ENCODE measurements around the gene PSRC1.

Gene PSRC1

GRCh38 chr1:109271458-109271857, 11.5 kb downstream of the PSRC1 start:
- Histone ChIP-seq H3K9ac (ENCODE audit: low read length) (no peak overlapping the region), H3F3A (ENCODE audit: insufficient read depth) (no peaks in the 10 kb centered on the region), H3K9me3 (ENCODE audit: insufficient read depth, low read length) (no peaks in the 10 kb centered on the region), H3K27ac (ENCODE audit: low read depth, low read length) (no peak overlapping the region), H3K79me2 (ENCODE audit: insufficient read depth, low read length) (no peaks in the 10 kb centered on the region), H4K20me1 (ENCODE audit: low read depth, low read length) (no peaks in the 10 kb centered on the region), H3K4me2 (ENCODE audit: low read depth, low read length, poor library complexity, severe bottlenecking) (no peak overlapping the region), H3K27me3 (ENCODE audit: low read length) (no peaks in the 10 kb centered on the region), H3K36me3 (ENCODE audit: low read length) (no peaks in the 10 kb centered on the region), H3K9me2 (replicated peaks; ENCODE audit: insufficient read depth, low read length) (no peaks in the 10 kb centered on the region), H2AFZ (ENCODE audit: low read depth, low read length, severe bottlenecking) (no peak overlapping the region), H3K4me3 (ENCODE audit: insufficient read depth, low read length, poor library complexity, severe bottlenecking) (no peak overlapping the region)
- TF ChIP-seq CTCF (IDR thresholded peaks at IDR 0.05; ENCODE audit: insufficient read depth, low read length, poor library complexity, severe bottlenecking) (no peak), EZH2phosphoT487 (conservative IDR thresholded peaks at IDR 0.05; ENCODE audit: low read length) (no peak)

GRCh38 chr1:109270623-109271317, 12.2 kb downstream of the PSRC1 start:
- TF ChIP-seq EZH2phosphoT487 (conservative IDR thresholded peaks at IDR 0.05; ENCODE audit: low read length) = no peak
- TF ChIP-seq CTCF (IDR thresholded peaks at IDR 0.05; ENCODE audit: insufficient read depth, low read length, poor library complexity, severe bottlenecking) = no peak
- H2AFZ ChIP-seq (ENCODE audit: low read depth, low read length, severe bottlenecking) = no peak overlapping the region
- H3F3A ChIP-seq (ENCODE audit: insufficient read depth) = no peaks in the 10 kb centered on the region
- H3K4me3 ChIP-seq (ENCODE audit: insufficient read depth, low read length, poor library complexity, severe bottlenecking) = no peak overlapping the region
- H4K20me1 ChIP-seq (ENCODE audit: low read depth, low read length) = no peaks in the 10 kb centered on the region
- no peaks in the 10 kb centered on the region for H3K79me2 ChIP-seq (ENCODE audit: insufficient read depth, low read length)
- H3K9me2 ChIP-seq (replicated peaks; ENCODE audit: insufficient read depth, low read length) = no peaks in the 10 kb centered on the region
- H3K27ac ChIP-seq (ENCODE audit: low read depth, low read length) = no peak overlapping the region
- no peaks in the 10 kb centered on the region for H3K27me3 ChIP-seq (ENCODE audit: low read length)
- H3K36me3 ChIP-seq (ENCODE audit: low read length) = no peaks in the 10 kb centered on the region
- no peak overlapping the region for H3K9ac ChIP-seq (ENCODE audit: low read length)
- H3K4me2 ChIP-seq (ENCODE audit: low read depth, low read length, poor library complexity, severe bottlenecking) = no peak overlapping the region
- H3K9me3 ChIP-seq (ENCODE audit: insufficient read depth, low read length) = no peaks in the 10 kb centered on the region

GRCh38 chr1:109269981-109270622, 12.8 kb downstream of the PSRC1 start:
- Histone ChIP-seq H3K79me2 (ENCODE audit: insufficient read depth, low read length) (no peaks in the 10 kb centered on the region), H3K9me2 (replicated peaks; ENCODE audit: insufficient read depth, low read length) (no peaks in the 10 kb centered on the region), H2AFZ (ENCODE audit: low read depth, low read length, severe bottlenecking) (no peak overlapping the region), H3K9me3 (ENCODE audit: insufficient read depth, low read length) (no peaks in the 10 kb centered on the region), H4K20me1 (ENCODE audit: low read depth, low read length) (no peaks in the 10 kb centered on the region), H3K27ac (ENCODE audit: low read depth, low read length) (no peak overlapping the region), H3K36me3 (ENCODE audit: low read length) (no peaks in the 10 kb centered on the region), H3K9ac (ENCODE audit: low read length) (no peak overlapping the region), H3F3A (ENCODE audit: insufficient read depth) (no peaks in the 10 kb centered on the region), H3K27me3 (ENCODE audit: low read length) (no peaks in the 10 kb centered on the region), H3K4me2 (ENCODE audit: low read depth, low read length, poor library complexity, severe bottlenecking) (no peak overlapping the region), H3K4me3 (ENCODE audit: insufficient read depth, low read length, poor library complexity, severe bottlenecking) (no peak overlapping the region)
- TF ChIP-seq CTCF (IDR thresholded peaks at IDR 0.05; ENCODE audit: insufficient read depth, low read length, poor library complexity, severe bottlenecking) = no peak
- TF ChIP-seq EZH2phosphoT487 (conservative IDR thresholded peaks at IDR 0.05; ENCODE audit: low read length) = no peak
